Non-pigmented ciliary epithelial cell (primary cell): ENCODE measurements around the gene GFRA1.
"Not testable (repeated sequence)": the region's sequence is repeated elsewhere in the genome, so short reads cannot be mapped to it uniquely, and the experiment has no call there.

Experiments
- DNase-seq: peaks from one replicate; pipeline ENCODE4 v3.0.0-alpha.2; 2010; ENCODE audit warnings: low read depth

Gene GFRA1

DNA sequence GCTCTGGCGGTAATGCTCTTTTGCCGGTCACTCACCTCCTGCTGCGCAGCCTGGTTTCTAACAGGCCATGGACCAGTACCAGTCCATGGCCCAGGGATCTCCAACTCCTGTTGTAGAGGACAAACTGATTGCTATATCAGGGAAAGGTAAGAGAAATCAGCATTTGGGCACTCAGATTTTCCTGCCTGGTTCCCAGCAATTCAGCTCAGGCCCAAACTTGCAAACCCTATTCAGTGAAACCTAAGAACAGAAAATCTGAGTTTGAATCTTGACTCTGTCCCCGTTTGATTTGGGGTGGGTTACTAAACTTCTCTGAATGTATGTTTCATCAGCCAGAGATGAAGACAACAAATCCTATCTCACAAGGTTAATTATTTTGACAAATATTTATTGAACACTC lies 77.4 kb downstream of the GFRA1 start:
- no peak for DNase-seq

DNA sequence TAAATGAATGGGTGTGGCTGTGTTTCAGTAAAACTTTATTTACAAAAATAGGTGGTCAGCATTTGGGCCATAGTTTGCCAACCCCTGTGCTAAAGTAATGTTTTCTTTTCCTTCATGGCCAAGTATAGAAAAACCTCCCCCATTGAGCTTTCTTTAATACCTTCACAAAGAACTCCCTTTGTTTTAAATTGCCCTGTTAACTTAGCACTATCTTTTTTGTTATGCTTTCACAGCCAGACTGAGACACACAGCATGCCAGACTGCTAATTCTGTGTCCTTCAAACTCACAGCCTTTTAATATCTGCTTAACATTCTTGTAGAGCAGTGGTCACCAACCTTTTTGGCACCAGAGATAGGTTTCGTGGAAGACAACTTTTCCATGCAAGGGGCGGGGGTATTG lies 78.0 kb downstream of the GFRA1 start:
- DNase-seq: no peak

DNA sequence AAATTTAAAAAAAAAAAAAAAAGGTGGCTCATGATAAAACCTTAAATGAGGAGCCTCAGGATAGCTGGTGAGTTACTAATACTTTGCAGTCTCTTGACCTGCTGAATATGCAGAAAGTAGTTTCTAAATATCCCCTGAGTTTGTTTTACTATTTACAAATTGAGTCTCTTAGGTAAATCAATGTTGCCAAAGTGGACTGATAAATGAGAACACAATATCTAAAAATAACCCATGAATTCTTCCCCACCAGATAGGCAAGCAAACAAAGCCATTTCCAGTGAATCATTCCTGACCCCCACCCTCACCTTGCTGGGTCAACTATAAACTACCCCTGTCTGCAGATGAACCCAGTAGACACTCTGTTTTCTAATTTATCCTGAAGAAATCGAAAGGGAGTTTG lies 78.9 kb downstream of the GFRA1 start:
- DNase-seq: no peak

DNA sequence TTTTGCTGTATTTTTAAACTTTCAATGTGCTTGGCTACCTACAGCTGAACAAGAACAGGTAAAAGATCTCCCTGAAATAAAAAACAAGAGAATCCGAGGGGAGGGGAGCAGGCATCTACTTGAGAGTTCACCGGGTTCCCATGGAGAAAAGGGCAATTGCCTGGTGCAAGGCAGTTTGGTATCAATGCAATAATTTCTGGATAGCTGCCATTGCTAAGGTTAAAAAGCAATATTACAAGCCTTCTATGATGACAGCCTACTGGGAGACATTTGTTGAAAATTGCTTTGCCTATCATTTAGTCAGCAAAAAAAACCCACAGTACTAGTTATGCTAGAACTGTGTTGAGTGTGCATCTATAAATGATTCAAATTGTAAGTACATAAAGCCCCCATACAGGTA lies 82.1 kb downstream of the GFRA1 start:
- no peak for DNase-seq

DNA sequence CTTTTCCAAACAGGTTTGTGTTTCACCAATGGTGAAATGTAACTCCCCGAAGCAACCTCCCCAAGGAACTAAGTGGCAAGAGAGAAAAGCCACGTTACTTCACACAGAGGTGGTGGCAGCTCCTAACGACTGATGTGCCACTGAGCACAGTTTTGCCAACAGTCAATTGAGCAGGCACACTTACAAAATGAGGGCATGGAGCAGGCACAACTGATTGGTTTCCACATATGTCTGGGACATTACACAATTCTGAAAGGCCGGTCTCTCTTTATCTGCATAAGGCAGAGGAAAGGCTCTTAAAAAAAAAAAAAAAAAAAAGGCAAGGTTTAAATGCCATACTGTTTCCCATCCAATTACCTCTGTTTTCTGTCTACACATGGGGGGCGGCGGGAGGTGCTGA lies 86.7 kb downstream of the GFRA1 start:
- no peak for DNase-seq

GRCh38 chr10:116185199-116185867 lies 87.7 kb downstream of the GFRA1 start:
- no peak for DNase-seq

- no peak for DNase-seq
Observed at GRCh38 chr10:116184512-116184794, 88.6 kb downstream of the GFRA1 start.

- DNase-seq: peak; percentile 11
Observed at GRCh38 chr10:116183733-116184511, 89.1 kb downstream of the GFRA1 start.

GRCh38 chr10:116182426-116182825 lies 90.6 kb downstream of the GFRA1 start:
- no peak for DNase-seq

GRCh38 chr10:116178086-116178605 lies 94.9 kb downstream of the GFRA1 start:
- no peak for DNase-seq

- no peak for DNase-seq
Observed at GRCh38 chr10:116175231-116175630, 97.8 kb downstream of the GFRA1 start.

GRCh38 chr10:116171505-116171904 lies 101.5 kb downstream of the GFRA1 start:
- DNase-seq: no peak

DNA sequence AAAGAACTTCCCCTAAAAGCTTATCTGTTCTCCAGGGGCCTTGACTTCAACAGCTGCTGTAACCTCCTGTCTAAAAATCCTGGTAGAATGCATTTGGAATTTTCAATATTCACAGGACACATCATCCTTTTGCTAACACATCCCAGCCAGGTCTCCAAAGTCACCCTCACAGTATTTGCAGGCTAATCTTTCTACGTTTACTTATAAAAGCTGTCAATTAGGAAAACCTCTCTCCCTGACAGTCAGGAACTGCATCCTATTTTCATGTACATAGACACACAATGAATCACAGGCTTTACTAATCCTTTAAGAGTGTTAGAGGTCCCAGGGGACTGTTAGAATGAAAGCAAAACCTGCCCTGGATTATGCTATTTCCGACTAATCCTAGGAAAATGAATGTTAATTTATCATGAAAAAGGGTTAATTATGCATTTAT lies 102.2 kb downstream of the GFRA1 start:
- DNase-seq: peak; percentile 14

- no peak for DNase-seq
Observed at GRCh38 chr10:116169782-116170445, 103.1 kb downstream of the GFRA1 start.

DNA sequence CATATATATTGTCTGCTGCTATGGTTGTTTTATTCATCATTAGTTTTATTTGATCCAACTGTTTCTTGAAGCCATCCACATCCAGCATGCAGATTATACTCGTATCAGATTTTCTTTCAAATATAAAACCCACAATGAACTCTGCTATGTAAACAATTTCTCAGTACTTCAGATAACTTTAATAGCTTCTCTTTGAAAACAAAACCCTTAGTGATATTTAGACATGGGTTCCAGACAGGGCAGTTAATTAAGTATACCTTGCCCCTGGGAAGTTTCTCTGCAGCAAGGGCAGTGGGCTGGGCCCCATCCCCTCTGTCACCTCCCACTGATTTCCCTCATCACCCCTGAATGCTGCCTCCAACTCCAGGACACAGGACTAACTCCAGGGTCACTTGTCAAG lies 104.3 kb downstream of the GFRA1 start:
- DNase-seq: no peak

DNA sequence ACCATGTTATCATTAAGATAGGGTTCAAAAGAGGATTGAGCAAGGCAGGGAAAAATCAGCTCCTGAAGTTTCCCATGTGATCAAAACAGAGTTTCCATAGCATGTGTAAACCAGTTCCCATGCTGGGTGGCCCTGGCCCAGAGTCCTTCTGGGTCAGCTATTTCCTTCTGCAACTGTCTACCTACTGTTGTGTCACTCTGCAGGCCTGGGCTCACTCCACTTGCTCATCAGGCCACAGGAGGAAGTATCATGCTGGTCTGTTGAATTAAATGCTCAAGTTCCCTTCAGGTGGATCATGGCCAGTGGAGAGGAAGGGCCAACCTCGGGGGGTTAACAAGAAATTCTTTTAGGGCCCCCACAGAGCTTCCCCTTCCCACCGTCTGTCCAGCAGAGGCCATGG lies 104.7 kb downstream of the GFRA1 start:
- DNase-seq: no peak

DNA sequence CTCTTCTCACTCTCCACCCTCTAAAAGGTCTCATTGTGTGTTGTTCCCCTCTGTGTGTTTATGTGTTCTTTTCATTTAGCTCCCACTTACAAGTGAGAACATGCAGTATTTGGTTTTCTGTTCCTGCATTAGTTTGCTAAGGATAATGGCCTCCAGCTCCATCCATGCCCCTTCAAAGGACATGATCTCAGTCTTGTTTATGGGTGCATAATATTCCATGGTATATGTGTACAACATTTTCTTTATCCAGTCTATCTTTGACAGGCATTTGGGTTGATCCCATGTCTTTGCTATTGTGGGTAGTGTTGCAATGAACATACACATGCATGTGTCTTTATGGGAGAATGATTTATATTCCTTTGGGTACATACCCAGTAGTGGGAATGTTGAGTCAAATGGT lies 107.1 kb downstream of the GFRA1 start:
- not testable (repeated sequence) for DNase-seq

GRCh38 chr10:116164291-116164690 lies 108.7 kb downstream of the GFRA1 start:
- DNase-seq: no peak

- no peak for DNase-seq
Observed at GRCh38 chr10:116163333-116164131, 109.5 kb downstream of the GFRA1 start.

DNA sequence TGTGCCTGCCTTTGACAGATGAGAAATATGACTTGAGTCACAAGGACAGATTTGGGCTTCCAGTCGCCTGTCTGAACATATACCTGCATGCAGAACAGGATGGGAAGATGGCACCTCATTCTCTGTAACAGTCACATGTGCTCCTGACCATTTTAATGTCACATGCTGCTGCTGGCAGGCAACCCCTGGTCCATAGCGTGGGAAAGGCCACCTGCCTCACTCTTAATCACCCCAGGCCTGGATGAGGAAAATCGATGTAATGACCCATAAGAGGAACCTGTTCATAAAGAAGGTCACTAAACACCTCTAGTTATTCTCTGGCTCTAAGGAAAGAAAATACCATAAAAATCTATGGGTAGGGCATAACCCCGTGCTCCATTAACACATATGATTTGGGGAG lies 110.2 kb downstream of the GFRA1 start:
- no peak for DNase-seq

GRCh38 chr10:116160271-116160670 lies 112.7 kb downstream of the GFRA1 start:
- DNase-seq: no peak

DNA sequence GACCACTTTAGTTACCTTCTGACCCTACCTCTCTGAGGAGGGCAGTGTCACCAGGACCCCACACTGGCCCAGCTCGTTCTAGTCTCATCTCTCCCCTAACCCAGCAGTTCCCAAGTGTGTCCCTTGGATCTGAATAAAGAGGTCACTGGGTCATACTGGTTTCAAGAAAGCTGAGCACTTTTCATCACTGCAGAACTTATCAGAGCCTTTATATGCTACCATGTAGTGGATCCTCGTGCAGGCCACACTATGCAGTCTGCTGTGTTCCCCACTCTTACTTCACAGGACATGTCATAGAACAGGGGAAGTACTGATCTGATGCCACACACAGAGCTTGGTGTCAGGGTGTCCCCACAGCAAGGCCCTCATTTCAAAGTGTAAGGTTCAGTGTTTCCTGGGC lies 113.8 kb downstream of the GFRA1 start:
- DNase-seq: no peak
